Measurements from ENCODE around the gene TDRD7.
"Not testable (repeated sequence)": the region's sequence is repeated elsewhere in the genome, so short reads cannot be mapped to it uniquely, and the experiment has no call there.

The TDRD7 gene

DNA sequence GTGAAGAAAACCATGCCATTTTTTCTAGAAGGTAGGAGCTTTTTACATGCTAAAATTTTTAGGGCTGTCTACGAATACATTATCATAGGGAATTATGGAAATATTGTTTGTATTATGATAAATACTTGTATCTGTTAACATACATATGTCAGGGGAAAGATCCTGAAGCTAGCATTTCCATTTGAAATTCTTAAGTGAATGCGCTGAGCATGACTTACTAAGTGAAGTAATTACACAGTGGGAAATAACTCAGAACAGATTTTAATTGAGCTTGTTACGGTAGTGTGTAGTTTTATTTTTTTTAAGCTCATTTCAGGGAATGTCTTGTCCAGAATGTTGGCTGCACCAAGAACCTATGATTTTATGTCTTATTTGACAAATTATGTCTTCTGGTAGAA is 19.1 kb downstream of the TDRD7 start:
- no peak for DNase-seq

- no peak for DNase-seq
Observed at GRCh38 chr9:97431549-97432143, 19.8 kb downstream of the TDRD7 start.

DNA sequence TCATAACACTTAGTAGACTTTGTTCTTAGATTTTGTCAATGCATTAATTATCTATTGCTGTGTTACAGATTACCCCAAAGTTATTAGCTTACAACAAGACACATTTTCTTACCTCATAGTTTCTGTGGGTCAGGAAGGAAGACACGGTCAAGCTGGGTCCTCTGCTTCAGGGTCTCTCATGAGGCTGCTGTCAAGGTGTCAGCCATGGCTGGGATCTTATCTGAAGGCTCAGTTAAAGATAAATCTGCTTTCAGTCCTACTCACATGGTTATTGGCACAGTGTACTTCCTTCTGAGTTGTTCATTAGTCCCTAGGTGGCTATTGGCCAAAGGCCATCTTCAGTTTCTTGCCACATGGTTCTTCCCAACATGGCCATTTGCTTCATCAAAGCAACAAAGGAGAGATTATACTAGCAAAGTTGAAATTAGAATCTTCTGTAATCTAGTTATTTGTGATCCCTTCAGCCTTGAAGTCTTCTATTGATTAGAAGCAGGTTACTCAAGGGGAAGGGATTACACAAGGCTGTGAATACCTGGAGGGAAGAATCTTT is 25.2 kb downstream of the TDRD7 start:
- no peak for DNase-seq

DNA sequence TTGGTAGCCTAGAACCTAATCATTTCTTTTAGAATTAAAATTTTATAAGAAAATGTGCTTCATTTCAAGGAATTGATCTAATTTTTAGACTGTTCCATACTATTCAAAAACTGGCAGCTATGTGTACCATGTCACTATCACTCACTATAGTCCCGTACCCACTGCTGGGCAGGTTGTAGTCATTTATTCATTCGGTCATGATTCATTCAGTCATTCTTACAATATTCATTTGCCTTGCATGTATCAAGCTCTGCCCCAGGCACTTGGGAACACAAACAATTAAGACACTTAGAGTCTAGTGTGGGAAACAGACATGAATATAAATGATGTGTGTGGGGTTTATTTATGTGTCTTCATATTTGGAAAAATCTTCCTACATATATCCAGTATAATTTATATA is 26.4 kb downstream of the TDRD7 start:
- no peak for DNase-seq

DNA sequence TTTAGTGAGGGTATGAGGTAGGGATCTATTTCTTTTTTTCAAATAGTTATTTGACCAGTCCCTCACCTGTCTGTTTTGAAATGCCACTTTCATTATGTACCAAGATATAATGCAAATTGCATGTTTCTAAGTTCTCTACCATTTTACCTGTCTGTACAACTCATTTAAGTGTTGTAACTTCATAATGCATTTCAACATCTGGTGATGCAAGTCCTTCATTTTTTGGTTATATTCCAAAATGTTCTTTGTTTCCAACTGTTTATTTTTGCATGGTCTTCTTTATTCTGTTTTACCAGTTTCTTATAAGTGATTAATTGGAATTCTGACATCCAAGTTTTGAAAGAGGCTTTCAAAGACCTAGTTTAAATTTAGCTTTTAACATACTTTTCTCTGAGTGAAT is 26.8 kb downstream of the TDRD7 start:
- no peak for DNase-seq

GRCh38 chr9:97440160-97440559 is 28.3 kb downstream of the TDRD7 start:
- no peak for DNase-seq

GRCh38 chr9:97441729-97442128 is 29.8 kb downstream of the TDRD7 start:
- DNase-seq, result no peak

- no peak for DNase-seq
Observed at GRCh38 chr9:97445119-97445701, 33.3 kb downstream of the TDRD7 start.

- DNase-seq, result no peak
Observed at GRCh38 chr9:97447001-97447400, 35.1 kb downstream of the TDRD7 start.

DNA sequence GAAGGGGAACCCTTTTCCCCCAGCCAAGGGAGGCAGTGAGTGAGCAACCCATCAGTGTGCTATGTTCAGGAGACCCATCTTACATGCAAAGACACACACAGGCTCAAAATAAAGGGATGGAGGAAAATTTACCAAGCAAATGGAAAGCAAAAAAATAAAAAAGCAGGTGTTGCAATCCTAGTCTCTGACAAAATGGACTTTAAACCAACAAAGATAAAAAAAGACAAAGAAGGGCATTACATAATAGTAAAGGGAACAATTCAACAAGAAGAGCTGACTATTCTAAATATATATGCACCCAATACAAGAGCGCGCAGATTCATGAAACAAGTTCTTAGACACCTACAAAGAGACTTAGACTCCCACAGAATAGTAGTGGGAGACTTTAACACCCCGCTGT is 41.7 kb downstream of the TDRD7 start:
- not testable (repeated sequence) for DNase-seq

- not testable (repeated sequence) for DNase-seq
Observed at GRCh38 chr9:97456841-97457240, 44.9 kb downstream of the TDRD7 start.

GRCh38 chr9:97459326-97459725 is 47.4 kb downstream of the TDRD7 start:
- DNase-seq, result no peak

DNA sequence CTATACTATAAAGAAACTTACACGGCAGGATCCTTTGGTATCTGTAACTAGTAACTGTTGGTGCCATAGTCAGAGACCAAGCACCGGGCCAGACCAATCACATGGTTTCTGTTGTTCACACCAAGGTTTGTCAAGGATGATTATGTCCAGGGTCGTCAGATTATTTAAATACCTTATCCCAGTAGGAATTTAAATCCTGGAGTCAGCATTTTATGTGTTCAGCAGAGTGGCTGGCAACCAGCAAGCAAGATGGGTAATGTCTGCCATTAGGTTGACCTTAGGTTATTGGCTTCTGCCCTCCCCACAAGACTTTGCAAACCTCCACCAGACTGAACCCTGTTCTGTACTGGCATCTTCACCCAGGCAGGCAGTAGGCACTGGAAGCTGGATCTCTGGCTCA is 50.3 kb downstream of the TDRD7 start:
- no peak for DNase-seq

DNA sequence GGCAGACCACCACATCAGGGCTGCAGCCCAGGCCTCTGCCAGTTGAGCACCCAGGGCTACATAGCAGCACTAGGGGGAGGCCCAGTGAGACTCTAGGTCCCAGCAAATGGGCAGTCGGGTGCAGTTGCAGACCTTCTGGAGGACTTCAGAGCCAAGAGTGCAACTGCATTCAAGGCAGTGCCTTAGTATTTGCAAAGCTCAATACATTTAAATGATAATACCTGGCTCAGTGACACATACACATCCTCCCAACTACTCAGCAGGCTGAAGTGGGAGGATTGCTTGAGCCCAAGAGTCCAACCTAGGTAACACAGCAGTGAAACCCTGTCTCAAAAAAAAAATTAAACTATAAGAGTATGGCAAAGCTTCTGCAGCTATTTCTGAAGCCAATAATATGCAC is 51.0 kb downstream of the TDRD7 start:
- DNase-seq, result no peak

DNA sequence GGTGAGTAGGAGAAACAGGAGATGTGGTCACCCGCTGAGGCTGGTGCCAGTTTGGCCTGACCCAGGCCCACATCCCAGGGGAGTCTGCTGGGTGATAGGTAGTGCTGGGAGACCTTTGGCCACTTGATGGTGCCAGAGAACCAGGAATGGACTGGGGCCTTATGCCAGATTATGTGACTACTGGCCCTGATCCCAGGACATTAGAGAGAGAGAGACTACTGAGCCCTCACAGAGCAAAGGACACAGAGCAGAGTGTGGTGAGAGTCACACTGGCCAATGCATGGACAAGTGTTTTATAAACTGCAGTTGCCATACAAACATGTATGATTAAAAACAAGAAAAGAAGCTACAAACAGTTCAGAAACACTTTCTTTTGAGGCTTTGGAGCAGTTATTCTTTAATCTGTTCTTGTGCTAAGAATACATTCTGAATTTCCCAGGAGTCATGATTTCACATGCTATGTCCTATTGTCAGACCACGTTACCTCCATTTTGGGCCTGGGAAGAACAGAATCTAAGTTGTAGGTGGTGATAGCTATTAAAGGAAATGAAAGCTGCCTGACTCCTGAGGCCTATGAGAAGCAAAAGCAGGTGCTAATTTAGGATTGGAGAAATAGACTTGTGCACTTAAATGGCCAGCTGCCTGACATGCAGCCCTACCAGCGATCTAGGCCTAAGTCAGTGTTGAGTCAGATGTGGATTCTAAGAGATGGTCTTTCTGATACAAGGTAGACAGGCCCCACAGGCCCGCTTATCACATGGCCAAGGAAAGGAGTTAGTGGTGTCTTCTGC is 57.0 kb downstream of the TDRD7 start:
- DNase-seq, result peak; percentile 61

DNA sequence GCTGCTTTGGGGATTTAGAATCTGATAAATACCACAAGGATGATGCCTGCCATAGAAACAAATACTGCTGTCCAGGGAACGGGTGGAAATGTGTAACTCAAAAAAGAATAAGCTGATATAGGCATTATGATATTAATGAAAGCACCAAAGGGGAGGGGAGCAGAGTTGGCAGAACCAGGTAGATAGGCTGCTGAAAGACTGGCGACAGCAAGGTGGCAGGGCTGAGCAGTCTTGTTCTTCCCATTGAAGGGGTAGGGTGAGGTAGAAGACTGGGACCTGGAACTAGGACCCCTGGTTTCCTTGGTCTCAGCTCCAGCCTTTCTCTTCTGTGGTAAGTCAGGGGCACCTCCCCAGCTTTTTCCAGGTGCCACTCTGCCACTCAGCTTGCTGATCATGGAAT is 58.2 kb downstream of the TDRD7 start:
- peak; percentile 8 for DNase-seq

GRCh38 chr9:97473717-97474116 is 61.8 kb downstream of the TDRD7 start:
- no peak for DNase-seq

GRCh38 chr9:97474372-97474925 is 62.6 kb downstream of the TDRD7 start:
- DNase-seq, result no peak

DNA sequence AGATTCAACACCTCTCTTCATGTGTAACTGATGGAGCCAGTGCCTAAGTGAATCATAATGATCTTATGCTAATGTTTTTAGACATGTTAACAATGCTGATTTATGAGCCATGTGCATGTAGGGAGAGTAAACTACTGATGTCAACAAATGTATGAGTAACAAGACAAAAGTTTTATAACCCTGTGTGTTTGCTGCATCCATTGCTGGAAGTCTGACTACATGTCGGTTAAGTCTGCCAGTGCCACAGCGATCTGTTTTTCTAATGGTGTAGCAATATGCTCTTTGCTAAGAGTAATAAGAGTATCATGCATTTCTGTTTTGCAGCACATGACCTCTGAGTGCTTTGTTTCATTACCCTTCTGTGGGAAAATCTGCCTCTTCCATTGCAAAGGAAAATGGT is 63.2 kb downstream of the TDRD7 start:
- DNase-seq, result no peak

- no peak for DNase-seq
Observed at GRCh38 chr9:97478301-97478981, 66.5 kb downstream of the TDRD7 start.

- DNase-seq, result no peak
Observed at GRCh38 chr9:97479496-97480159, 67.7 kb downstream of the TDRD7 start.

DNA sequence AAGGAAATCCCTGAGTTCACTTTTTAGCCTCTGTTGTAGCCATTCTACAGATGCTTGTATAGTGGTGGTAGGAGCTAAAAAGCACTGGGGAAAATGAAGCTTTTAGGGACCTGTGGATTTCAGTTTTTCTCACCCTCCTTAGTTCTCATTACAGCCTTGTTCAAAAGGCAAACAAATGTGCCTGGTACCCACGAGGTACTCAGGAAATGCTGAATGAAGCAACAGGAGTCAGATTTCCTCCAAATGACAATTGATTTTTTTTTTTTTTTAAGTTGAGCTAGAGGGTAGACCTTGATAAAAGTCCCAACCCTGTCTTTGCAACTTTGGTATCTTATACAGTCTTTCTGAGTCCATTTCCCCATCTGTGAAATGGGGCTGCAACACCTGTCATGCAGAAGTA is 68.3 kb downstream of the TDRD7 start:
- no peak for DNase-seq

- DNase-seq, result no peak
Observed at GRCh38 chr9:97480749-97481148, 68.9 kb downstream of the TDRD7 start.

All from RPMI8226 (cell line).